Measurements from ENCODE around the gene FZD7.

FZD7 gene

DNA sequence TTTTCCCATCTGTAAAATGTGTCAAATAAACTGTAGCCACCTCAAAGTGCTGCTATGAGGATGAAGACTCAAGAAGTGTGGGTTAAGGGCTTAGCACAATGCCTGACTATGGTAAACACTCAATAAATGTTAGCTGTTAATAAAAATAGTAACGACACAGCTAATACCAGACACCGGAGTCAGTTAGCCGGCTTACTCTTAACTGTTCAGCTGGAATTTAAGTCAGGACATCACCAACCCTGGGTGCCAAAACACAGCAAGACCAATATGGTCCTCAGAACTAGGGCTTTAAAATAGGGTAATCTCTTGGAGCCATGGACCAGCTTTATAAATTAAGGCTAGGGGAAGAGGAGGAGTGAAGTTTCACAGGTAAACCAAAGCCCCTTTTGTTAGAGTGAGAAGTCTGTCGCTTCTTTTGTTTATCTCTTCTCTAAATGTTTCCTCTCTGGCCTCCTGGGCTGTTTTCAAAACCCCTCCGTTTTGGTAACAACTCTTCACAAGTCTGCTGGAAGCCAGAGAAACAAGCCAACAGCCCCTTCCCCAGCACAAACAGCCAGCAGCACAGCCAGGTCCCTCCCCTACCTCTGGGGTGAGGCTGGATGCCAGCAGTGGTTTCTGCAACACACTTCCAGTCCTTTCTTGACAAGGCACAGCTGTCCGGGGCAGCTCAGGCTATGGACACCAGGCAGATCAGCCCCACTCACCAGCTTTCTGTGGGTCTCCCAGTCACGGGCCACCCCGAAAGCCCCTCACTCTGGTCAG is 13.8 kb upstream of the FZD7 start:
- peak; percentile 8 for DNase-seq (ENCODE audit: low read depth)
- no peak overlapping the region for H3K4me3 ChIP-seq (ENCODE audit: low read depth, low read length)
- TF ChIP-seq, protein P1, sequence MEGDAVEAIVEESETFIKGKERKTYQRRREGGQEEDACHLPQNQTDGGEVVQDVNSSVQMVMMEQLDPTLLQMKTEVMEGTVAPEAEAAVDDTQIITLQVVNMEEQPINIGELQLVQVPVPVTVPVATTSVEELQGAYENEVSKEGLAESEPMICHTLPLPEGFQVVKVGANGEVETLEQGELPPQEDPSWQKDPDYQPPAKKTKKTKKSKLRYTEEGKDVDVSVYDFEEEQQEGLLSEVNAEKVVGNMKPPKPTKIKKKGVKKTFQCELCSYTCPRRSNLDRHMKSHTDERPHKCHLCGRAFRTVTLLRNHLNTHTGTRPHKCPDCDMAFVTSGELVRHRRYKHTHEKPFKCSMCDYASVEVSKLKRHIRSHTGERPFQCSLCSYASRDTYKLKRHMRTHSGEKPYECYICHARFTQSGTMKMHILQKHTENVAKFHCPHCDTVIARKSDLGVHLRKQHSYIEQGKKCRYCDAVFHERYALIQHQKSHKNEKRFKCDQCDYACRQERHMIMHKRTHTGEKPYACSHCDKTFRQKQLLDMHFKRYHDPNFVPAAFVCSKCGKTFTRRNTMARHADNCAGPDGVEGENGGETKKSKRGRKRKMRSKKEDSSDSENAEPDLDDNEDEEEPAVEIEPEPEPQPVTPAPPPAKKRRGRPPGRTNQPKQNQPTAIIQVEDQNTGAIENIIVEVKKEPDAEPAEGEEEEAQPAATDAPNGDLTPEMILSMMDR (conservative IDR thresholded peaks at IDR 0.05; ENCODE audit: low read depth, low read length): no peak

DNA sequence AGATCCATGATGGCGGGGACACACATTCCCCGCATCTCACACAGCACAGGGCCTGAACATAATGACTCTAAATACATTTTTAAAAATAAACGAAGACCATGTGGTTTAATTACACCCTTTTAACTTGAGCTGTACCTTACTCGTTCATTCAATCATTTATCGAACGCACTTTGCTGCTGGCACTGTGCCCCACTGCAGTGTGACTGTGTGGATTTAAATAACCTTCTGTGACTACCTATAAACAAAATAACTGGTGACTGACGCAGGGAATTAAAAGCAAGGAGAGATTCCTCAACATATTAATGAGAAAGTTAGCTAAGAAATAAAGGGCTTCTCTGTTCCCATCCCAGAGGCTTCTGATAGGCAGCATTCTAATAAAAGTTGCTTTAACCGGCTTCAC is 10.9 kb upstream of the FZD7 start:
- no peak for DNase-seq (ENCODE audit: low read depth)
- TF ChIP-seq, protein P1 (conservative IDR thresholded peaks at IDR 0.05; ENCODE audit: low read depth, low read length): no peak
- H3K4me3 ChIP-seq (ENCODE audit: low read depth, low read length): no peak overlapping the region

DNA sequence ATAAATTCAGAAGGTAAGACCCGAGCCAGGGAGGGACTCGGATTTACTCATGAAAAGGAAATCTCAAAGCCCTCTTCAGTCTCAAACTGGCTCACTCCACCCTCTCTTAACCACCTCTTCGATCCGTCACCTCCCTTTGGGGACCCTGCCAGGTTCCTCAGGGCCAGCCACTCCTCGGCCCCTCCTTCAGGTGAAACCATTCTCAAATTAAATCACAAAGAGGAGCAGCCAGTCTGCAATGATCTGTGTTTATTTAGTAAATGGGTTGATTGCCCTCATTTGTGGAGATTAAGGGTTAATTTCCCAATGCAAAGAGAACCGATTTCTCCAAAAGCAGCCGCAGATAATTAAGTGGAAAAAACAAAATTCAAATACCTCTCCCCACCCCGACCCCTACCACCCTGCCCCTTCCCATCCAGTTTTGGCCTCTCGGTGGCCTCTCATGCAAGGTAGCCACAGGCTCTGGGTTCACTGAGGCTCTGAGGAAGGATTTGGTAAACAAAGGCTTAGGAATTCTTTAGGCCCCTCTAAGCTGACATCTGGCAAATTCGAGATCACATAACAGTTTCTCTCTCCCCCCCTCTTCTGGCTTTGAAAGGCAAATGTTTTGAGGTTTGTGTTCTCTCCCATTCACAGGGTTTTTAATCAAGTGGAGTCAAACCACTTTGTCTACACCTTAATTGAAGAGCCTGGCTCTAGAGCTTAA is 10.3 kb upstream of the FZD7 start:
- TF ChIP-seq, protein P1 (conservative IDR thresholded peaks at IDR 0.05; ENCODE audit: low read depth, low read length): no peak
- DNase-seq (ENCODE audit: low read depth): no peak
- no peak overlapping the region for H3K4me3 ChIP-seq (ENCODE audit: low read depth, low read length)

DNA sequence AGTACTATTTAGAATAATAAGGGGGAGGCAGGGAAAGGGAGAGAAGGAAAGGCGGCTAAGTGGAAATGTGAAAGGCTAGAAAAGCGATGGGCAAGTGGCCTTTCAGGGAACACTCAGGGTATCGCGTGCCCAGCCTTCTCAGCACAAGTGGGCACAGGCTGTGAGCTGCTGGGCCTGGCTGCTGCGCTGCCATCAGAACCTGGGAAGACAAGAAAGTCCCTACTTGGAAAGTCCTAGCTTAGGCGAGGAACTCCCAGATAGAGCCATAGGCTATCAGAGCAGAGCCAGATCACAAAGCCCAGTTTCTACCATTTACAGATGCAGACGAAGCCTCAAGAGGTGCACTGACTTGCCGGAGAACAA is 9.8 kb upstream of the FZD7 start:
- H3K4me3 ChIP-seq (ENCODE audit: low read depth, low read length): no peak overlapping the region
- DNase-seq (ENCODE audit: low read depth): no peak
- TF ChIP-seq, protein P1 (conservative IDR thresholded peaks at IDR 0.05; ENCODE audit: low read depth, low read length): no peak

DNA sequence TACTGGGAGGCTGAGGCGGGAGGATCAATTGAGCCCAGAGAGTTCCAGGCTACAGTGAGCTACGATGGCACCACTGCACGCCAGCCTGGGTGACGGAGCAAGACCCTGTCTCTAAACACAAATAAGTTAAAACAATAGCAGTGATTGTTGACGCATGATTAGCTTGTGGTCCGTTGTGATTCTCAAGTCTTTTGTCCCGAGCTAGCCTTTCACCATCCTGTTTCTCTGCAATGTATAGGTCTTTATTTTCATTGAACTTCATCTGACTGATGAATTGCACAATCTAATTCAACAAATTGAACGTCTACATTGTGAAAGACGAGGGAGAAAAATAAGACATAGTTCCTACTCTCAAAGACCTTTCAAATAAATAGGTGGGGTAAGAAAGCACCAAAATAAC is 8.8 kb upstream of the FZD7 start:
- DNase-seq (ENCODE audit: low read depth): no peak
- TF ChIP-seq, protein P1 (conservative IDR thresholded peaks at IDR 0.05; ENCODE audit: low read depth, low read length): no peak
- no peak overlapping the region for H3K4me3 ChIP-seq (ENCODE audit: low read depth, low read length)

DNA sequence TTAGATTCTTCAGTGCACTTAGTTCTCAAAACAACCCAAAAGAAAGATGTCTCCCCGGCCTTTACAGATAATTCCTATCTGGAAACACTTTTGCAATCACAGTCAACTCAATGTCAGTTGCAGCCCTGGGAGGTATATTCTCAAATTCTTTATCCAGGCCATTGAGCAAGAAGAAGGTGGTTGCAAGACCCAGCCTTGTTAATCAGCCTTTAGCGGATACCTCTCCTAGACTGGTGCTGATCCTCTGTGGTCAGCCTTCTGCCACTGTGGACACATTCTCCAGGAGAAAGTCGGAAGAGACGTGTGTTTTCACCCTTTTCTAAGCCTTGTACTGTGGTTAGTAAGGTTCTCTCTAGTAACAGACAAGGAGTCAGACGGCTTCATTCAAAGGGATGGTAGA is 7.8 kb upstream of the FZD7 start:
- H3K4me3 ChIP-seq (ENCODE audit: low read depth, low read length): no peak overlapping the region
- TF ChIP-seq, protein P1 (conservative IDR thresholded peaks at IDR 0.05; ENCODE audit: low read depth, low read length): no peak
- DNase-seq (ENCODE audit: low read depth): peak; percentile 21

DNA sequence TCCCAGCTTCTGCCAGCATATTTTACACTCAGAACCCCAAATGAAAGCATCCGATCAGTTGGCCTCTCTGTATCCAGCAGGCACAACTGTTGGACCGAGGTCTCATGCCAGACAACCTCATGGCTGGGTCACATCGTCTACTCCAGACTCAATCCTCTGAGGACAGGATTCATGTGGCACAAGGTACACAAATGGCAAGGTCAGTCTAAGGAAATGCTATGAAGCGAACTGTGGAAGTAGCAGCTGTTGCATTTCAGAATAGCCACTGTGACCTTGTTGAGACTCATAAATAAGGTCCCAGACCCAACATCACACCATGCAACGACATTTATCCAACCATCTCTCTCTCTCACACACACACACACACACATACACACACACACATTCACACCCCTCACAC is 7.1 kb upstream of the FZD7 start:
- TF ChIP-seq, protein P1 (conservative IDR thresholded peaks at IDR 0.05; ENCODE audit: low read depth, low read length): no peak
- no peak for DNase-seq (ENCODE audit: low read depth)
- H3K4me3 ChIP-seq (ENCODE audit: low read depth, low read length): no peak overlapping the region
